T47D (cell line): ENCODE results near the gene ALDH3B2.
"Not testable (repeated sequence)": the region's sequence is repeated elsewhere in the genome, so short reads cannot be mapped to it uniquely, and the experiment has no call there.

Experiments used
- DNase-seq, 2 experiments: peaks; one replicate each; pipeline versions ENCODE4 v3.0.0 to v3.0.0-alpha.2; 2011 to 2012; ENCODE audit warnings: low read depth in 1 of 2, low spot score in 1 of 2
- JUND ChIP-seq: IDR thresholded peaks from 2 replicates; pipeline ENCODE4 v1.6.1; 2012; ENCODE audit warnings: low read depth
- in situ Hi-C: cut with HindIII; loops from 2 replicates; pipeline ENCODE4 v1.10.0; 2016; ENCODE audit warnings: low sequenced_read_pairs, low pct_unique_long_range_greater_than_20kb

ALDH3B2 gene

DNA sequence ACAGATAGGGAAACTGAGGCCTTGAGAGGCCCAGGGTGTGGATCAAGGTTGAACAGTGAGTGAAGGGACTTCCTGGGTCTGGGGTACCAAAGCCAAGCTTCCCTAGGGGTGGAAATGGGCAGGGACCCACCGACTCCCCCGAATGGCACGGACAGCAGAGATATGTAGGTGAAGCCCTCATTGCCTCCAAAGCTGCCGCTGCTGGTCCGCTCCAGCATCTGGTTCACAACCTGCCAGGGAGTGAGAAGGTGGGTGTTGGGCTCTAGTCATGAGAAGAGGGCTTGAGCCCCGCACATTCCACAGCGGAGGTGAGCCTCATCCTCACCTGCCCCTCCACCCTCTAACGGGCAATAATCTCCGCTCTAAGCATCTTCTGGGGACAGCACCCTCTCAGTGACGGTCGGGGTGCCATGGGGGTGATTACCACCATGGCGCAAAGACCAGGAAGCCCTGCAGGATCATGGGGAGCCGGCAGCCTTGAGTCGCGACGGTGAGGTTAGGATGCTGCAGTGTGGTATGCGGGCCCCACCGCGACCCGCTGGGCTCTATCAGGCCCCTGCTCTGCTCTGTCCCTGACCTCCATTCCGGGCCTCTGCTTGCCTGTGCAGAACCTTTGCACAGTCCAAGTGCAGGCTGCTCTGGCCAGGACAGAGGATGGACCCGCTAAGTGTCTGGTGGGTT is 10.8 kb downstream of the ALDH3B2 start:
- no peak for TF ChIP-seq JUND
- in situ Hi-C loops, result no loop called here
- no peak for DNase-seq

DNA sequence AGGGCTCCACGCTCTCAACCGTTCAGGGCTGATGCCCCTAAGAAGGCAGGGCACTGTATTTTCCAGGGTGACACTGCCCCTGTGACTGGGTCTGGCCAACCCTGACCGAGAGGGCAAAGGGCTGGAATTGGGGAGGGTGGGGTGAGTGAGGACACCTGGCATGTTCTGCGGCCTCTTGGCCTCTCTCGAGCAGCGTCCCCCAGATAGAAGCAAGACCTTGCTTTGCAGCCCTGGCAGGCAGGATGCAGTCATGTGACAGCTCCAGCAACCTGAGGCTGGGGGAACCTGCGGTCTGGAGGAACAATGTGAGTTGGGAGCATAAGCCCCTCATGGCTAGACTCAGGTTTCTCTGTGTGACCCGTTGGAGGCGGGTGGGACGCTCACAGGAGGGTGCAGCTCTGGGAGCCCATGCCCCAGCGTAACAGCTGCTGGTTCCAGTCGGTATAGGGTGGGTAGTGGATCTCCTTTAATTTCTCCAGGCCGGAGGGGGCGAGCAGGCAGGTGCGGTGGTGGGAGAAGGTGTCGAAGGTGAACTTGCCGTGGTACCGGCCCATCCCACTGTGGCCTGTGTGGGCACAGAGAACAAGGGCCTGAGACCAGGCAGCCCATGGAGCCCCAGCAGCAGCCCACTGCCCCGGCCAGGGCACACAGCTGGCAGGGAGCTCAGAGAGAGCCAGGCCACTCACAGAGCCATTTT is 11.4 kb downstream of the ALDH3B2 start:
- no peak for DNase-seq
- no peak for TF ChIP-seq JUND
- in situ Hi-C loops, result no loop called here

DNA sequence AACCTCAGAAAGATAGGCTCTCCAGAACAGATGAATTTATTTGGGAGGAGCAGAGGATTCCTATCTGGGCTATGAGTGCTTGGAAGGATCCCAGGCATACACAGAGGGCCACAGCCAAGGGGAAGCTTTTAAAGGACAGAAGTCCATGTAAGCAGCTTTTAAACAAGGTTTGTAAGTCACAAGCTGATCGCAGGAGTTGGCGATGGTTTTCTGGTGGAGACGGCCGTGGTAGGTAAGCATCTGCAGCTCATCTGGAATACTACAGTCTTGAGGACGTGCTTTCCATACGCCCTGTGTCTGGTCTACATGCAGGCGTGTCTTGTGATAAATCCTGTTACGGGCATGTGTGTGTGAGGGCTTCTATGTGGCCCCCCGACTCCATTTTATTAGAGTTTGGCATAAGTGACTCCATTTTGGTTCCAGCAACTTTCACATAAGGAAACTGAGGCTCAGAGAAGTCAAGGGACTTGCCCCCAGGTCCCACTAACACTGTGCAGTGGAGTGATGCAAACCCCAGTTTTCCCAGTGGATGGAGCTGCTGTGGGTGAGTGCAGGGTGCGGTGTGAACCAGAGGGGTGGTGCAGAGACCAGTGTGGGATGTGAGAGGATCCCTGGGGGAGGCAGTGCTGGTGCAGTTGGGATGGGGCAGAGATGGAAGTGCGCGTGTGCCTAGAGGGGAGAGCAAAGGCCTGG is 12.1 kb downstream of the ALDH3B2 start:
- no peak for DNase-seq
- in situ Hi-C loops, result no loop called here
- TF ChIP-seq JUND, result no peak

DNA sequence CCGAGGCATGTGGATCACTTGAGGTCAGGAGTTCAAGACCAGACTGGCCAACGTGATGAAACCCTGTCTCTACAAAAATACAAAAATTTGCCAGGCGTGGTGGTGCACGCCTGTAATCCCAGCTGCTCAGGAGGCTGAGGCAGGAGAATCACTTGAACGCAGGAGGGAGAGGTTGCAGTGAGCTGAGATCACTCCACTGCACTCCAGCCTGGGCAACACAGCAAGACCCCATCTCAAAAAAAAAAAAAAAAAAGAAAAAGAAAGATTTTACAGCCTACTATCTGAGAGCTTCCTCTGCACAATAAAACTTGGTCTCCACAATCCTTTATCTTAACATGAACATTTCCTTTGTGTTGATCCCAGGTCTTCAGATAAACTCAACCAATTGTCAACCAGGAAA is 13.7 kb downstream of the ALDH3B2 start:
- DNase-seq, in situ Hi-C loops: not testable (repeated sequence)

DNA sequence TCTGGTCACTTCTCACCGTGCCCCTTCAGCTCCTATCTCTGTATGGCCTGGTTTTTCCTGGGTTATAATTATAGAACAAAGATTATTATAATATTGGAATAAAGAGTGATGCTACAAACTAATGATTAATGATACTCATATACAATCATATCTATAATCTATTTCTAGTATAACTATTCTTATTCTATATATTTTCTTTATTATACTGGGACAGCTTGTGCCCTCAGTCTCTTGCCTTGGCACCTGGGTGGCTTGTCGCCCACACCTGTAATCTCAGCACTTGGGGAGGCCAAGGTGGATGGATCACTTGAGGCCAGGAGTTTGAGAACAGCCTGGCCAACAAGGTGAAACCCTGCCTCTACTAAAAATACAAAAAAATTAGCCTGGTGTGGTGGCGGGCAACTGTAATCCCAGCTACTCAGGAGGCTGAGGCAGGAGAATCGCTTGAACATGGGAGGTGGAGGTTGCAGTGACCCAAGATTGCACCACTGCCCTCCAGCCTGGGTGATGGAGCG is 14.7 kb downstream of the ALDH3B2 start:
- in situ Hi-C loops, DNase-seq: not testable (repeated sequence)

DNA sequence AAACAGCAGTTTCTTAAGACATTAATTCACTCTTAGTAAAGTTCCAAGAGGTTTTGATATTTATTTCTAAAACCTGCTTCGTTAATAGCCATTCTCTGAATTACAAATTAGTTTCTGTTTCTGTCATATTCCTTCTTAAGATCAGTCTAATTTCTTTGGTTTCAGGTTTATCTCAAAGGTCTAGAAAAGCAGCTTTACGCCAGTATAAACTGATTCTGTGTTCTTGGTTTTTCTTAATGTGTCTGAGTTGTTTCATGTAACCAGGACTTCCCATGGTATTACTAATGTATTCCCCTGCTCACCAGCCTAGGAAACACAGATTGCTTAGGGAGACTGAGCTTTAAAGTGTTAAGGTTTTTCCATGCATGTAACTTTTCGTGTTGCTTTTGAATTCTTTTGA is 17.1 kb downstream of the ALDH3B2 start:
- TF ChIP-seq JUND, result no peak
- in situ Hi-C loops, result no loop called here
- no peak for DNase-seq

DNA sequence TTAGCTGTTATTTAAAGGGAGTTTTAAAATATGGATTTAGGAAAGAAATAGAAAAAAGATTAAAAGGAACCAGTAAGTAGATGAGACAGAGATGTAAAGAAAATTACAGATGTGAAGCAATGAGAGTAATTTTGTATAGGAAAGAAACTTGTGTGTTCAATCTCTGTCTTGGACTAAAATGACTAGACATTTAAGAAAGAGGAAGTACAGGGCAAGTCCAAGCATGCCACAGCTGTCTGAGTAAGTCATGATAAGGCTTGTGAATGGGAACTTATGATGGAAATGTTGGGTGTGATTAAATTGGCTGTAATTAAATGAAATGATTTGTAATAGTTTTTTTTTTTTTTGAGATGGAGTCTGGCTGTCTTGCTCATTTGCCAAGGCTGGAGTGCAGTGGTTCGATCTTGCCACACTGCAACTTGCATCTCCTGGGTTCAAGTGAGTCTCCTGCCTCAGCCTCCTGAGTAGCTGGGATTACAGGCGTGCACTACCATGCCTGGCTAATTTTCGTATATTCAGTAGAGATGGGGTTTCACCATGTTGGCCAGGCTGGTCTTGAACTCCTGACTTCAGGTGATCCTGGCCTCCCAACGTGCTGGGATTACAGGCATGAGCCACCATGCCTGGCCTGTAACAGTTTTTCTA is 18.0 kb downstream of the ALDH3B2 start:
- TF ChIP-seq JUND, result no peak
- no peak for DNase-seq
- in situ Hi-C loops, result no loop called here

DNA sequence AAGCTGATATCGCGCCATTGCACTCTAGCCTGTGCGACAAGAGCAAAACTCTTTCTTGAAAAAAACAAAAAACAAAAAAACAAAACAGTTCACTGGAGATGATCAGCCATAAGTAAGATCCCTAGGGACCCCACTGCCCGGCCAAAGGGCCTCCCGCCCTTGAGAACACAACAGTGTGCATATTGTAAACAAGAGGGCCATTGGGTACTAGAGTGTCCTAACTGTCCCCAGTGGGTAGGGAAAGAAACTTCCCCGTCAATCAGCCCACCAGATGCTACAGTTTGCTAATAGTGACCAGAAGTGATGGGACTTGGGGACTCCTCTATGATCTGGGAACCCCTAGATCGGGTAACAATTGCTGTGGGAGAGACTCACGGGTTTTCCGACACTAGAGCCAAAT is 20.2 kb downstream of the ALDH3B2 start:
- in situ Hi-C loops, result no loop called here

DNA sequence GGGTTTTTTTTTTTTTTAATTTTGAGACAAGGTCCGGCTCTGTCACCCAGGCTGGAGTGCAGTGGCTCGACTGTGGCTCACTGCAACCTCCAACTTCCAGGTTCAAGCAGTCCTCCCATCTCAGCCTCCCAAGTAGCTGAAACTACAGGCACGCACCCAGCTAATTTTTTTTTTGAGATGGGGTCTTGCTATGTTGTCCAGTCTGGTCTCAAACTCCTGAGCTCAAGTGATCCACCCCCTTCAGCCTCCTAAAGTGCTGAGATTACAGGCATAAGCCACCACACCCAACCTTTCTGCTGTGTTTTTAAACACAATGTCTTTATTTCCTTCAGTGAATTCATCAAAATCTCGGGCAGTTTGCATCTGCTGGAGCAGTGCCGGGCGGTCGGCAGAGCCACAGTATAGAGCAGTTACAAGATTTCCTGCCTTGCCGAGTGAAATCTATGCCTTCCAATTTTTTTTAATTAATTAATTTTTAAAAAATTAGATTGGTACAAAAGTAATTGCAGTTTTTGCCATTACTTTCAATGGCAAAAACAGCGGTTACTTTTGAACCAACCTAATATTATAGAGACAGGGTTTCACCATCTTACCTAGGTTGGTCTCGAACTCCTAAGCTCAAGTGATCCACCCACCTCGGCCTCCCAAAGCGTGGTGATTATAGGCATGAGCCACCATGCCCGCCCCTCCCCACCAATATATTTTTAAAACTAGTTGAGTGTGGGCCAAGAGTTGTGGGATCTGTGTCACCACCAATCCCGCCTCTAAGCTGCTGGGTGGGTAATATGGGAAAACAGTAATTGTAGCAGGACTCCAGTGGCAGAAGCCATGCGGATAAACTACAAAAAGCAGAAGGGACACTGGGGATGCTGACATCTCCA is 21.2 kb downstream of the ALDH3B2 start:
- DNase-seq, result no peak
- TF ChIP-seq JUND, result no peak
- in situ Hi-C loops, result no loop called here

More for the DNA sequence above, 20.2 kb downstream of the ALDH3B2 start:
- DNase-seq, result no peak
- TF ChIP-seq JUND, result no peak

DNA sequence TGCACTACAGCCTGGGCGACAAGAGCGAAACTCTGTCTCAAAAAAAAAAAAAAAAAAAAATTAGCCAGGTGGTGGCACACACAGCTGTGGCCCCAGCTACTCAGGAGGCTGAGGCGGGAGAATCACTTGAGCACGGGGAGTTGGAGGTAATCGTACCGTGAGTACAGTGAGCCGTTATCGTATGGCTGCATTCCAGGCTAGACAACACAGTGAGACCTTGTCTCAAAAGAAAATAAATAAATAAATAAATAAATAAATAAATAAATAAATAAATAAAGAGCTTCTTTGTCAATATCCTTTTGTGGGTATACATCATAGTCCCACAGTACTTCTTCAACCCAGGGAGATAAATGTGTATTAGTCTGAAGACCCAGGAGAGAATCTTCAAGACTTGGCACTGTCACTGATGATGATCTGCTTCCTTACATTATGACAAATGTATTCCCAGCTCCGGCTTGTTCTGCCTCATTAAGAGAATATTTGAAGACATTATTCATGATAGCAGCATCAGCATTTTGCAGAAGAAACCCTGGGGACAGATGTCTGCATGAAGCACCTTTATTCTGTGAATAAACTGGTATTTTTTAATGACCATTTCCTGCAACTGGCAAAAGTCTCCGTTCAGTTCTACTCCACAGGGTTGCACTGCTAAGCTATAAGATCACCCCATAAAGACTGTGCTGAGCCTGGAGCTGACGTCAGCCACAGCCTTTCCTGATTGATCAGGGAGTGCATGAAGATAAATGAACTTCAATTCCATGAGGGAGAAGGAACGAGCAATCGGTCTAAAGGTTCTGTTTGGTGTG is 22.2 kb downstream of the ALDH3B2 start:
- no peak for DNase-seq
- TF ChIP-seq JUND, result no peak
- in situ Hi-C loops, result no loop called here
